H1 (cell line): ENCODE data around the gene EFCAB8. TPM values are rescaled to one million over a fixed set of nuclear protein-coding genes. Genes with fewer than 3 reads are reported as not detected.

Experiments
- CTCF ChIA-PET: fragments of 300-600 bp; sonication (Branson Sonifier 250); formaldehyde crosslinking; loops from one replicate; lab custom pipeline; 2021; ENCODE audit not compliant: partially characterized antibody; lab: Charles Lee
- POLR2A ChIA-PET: fragments of 300-600 bp; sonication (Branson Sonifier 250); formaldehyde crosslinking; loops from one replicate; lab custom pipeline; 2021; ENCODE audit warnings: inconsistent platforms; ENCODE audit not compliant: partially characterized antibody; lab: Charles Lee
- DNase-seq, 2 experiments: peaks; one replicate each; pipeline versions ENCODE4 v3.0.0 to v3.0.0-alpha.2; 2010 to 2022; ENCODE audit warnings: low spot score in 2 of 2, low read depth in 1 of 2, mixed read lengths in 1 of 2
- FAIRE-seq: peaks from 2 replicates; lab custom pipeline; 2011; peaks lifted over from hg19 to GRCh38; lab: Jason Lieb, UNC
- H2AFZ ChIP-seq: 2 replicates; pipeline ENCODE4 v1.8.1; 2012; ENCODE audit warnings: low read length, inconsistent platforms
- H2AK5ac ChIP-seq: 2 replicates; pipeline ENCODE4 v1.6.1; 2013; ENCODE audit warnings: low read depth, low read length
- H2BK120ac ChIP-seq: replicated peaks from 2 replicates; pipeline ENCODE3; 2013; ENCODE audit warnings: low read depth, low read length, inconsistent platforms
- H2BK12ac ChIP-seq: 2 replicates; pipeline ENCODE4 v1.6.1; 2013; ENCODE audit warnings: low read depth, low read length
- H2BK15ac ChIP-seq: 2 replicates; pipeline ENCODE4 v1.6.1; 2013; ENCODE audit warnings: low read length
- H2BK20ac ChIP-seq: 2 replicates; pipeline ENCODE4 v1.6.1; 2013; ENCODE audit warnings: low read length
- H2BK5ac ChIP-seq: 2 replicates; pipeline ENCODE4 v1.6.1; 2013; ENCODE audit warnings: low read depth, low read length
- H3K14ac ChIP-seq: 2 replicates; pipeline ENCODE4 v1.6.1; 2013; ENCODE audit warnings: inconsistent platforms; ENCODE audit not compliant: insufficient read length
- H3K18ac ChIP-seq: 2 replicates; pipeline ENCODE4 v1.6.1; 2013; ENCODE audit warnings: low read length; ENCODE audit errors: extremely low read depth
- H3K23ac ChIP-seq: 2 replicates; pipeline ENCODE4 v1.6.1; 2013; ENCODE audit warnings: inconsistent platforms; ENCODE audit not compliant: insufficient read length
- H3K23me2 ChIP-seq: 2 replicates; pipeline ENCODE4 v1.6.1; 2013; ENCODE audit warnings: low read depth, low read length
- H3K27ac ChIP-seq: 2 replicates; pipeline ENCODE4 v1.6.1; 2011; ENCODE audit warnings: low read depth, low read length, inconsistent platforms
- H3K27me3 ChIP-seq, 4 experiments: replicated peaks in 1 of 4; 1 replicate in 1 of 4; 2 replicates in 3 of 4; pipeline versions ENCODE4 v1.6.1 to v1.8.1; 2011 to 2013; ENCODE audit warnings: low read length in 3 of 4, mild to moderate bottlenecking in 3 of 4, inconsistent platforms in 2 of 4, mixed read lengths in 2 of 4, moderate library complexity in 1 of 4; ENCODE audit not compliant: control insufficient read depth in 3 of 4, insufficient read depth in 3 of 4; ENCODE audit errors: extremely low read depth in 1 of 4
- H3K36me3 ChIP-seq, 4 experiments: 2 replicates each; pipeline versions ENCODE4 v1.6.1 to v1.8.1; 2011 to 2013; ENCODE audit warnings: mild to moderate bottlenecking in 4 of 4, low read length in 3 of 4, moderate library complexity in 2 of 4, control low read depth in 1 of 4, inconsistent platforms in 1 of 4; ENCODE audit not compliant: insufficient read depth in 4 of 4, control insufficient read depth in 2 of 4
- H3K4ac ChIP-seq: replicated peaks from 2 replicates; pipeline ENCODE3; 2013; ENCODE audit warnings: low read length, low read depth, mixed read lengths, inconsistent platforms; ENCODE audit not compliant: insufficient read length
- H3K4me1 ChIP-seq, 4 experiments: replicated peaks in 1 of 4; 1 replicate in 1 of 4; 2 replicates in 3 of 4; pipeline versions ENCODE4 v1.6.1 to v1.8.1; 2011 to 2013; ENCODE audit warnings: low read length in 3 of 4, inconsistent platforms in 2 of 4, mixed read lengths in 1 of 4; ENCODE audit not compliant: insufficient read depth in 4 of 4, control insufficient read depth in 3 of 4
- H3K4me2 ChIP-seq, 2 experiments: 2 replicates each; pipeline versions ENCODE4 v1.6.1 to v1.8.1; 2011 to 2013; ENCODE audit warnings: low read depth in 2 of 2, low read length in 2 of 2, control low read depth in 1 of 2, inconsistent platforms in 1 of 2, mild to moderate bottlenecking in 1 of 2; ENCODE audit not compliant: insufficient read depth in 1 of 2
- H3K4me3 ChIP-seq, 4 experiments: fragments of 200-600, 300-600 bp in 1 of 4; sonication (generic), shearing (Covaris generic), sonication (Bioruptor Twin) in 1 of 4; 2 replicates each; pipeline versions ENCODE4 v1.5.1 to v1.8.1; 2011 to 2016; ENCODE audit warnings: low read length in 4 of 4, low read depth in 3 of 4, control low read depth in 2 of 4, inconsistent platforms in 2 of 4, mild to moderate bottlenecking in 2 of 4, mixed read lengths in 1 of 4, moderate library complexity in 1 of 4; ENCODE audit not compliant: insufficient read depth in 2 of 4; ENCODE audit errors: extremely low read depth in 1 of 4
- H3K56ac ChIP-seq: replicated peaks from 2 replicates; pipeline ENCODE3; 2013; ENCODE audit warnings: low read depth, mild to moderate bottlenecking, mixed read lengths, low read length, inconsistent platforms; ENCODE audit not compliant: insufficient read length
- H3K79me1 ChIP-seq: 2 replicates; pipeline ENCODE4 v1.6.1; 2013; ENCODE audit warnings: low read depth, low read length, control low read depth
- H3K79me2 ChIP-seq, 2 experiments: 2 replicates each; pipeline versions ENCODE4 v1.6.1 to v1.8.1; 2012 to 2013; ENCODE audit warnings: low read length in 2 of 2, mild to moderate bottlenecking in 2 of 2, inconsistent platforms in 1 of 2; ENCODE audit not compliant: insufficient read depth in 2 of 2, control insufficient read depth in 1 of 2
- H3K9ac ChIP-seq, 4 experiments: replicated peaks in 1 of 4; 1 replicate in 1 of 4; 2 replicates in 3 of 4; pipeline versions ENCODE4 v1.6.1 to v1.8.1; 2011 to 2013; ENCODE audit warnings: low read depth in 3 of 4, low read length in 3 of 4, control low read depth in 2 of 4, mild to moderate bottlenecking in 2 of 4, moderate library complexity in 2 of 4, inconsistent platforms in 1 of 4; ENCODE audit errors: extremely low read depth in 1 of 4
- H3K9me3 ChIP-seq, 2 experiments: 2 replicates each; pipeline versions ENCODE4 v1.6.1 to v1.8.1; 2012 to 2013; ENCODE audit warnings: mild to moderate bottlenecking in 2 of 2, moderate library complexity in 2 of 2, control low read depth in 1 of 2, inconsistent platforms in 1 of 2, low read depth in 1 of 2, low read length in 1 of 2, mixed read lengths in 1 of 2; ENCODE audit not compliant: insufficient read depth in 2 of 2
- H4K20me1 ChIP-seq, 2 experiments: replicated peaks in 1 of 2; 2 replicates each; pipeline versions ENCODE3 to v1.8.1; 2011 to 2013; ENCODE audit warnings: inconsistent platforms in 2 of 2, low read length in 2 of 2, mild to moderate bottlenecking in 1 of 2; ENCODE audit not compliant: insufficient read depth in 2 of 2, control insufficient read depth in 1 of 2
- H4K5ac ChIP-seq: 2 replicates; pipeline ENCODE4 v1.6.1; 2013; ENCODE audit warnings: low read length, low read depth, mixed read lengths, inconsistent platforms; ENCODE audit not compliant: insufficient read length
- H4K8ac ChIP-seq: 2 replicates; pipeline ENCODE4 v1.8.0; 2013; ENCODE audit warnings: mild to moderate bottlenecking, moderate library complexity, low read length, inconsistent platforms; ENCODE audit not compliant: insufficient read depth; ENCODE audit errors: extremely low read depth
- H4K91ac ChIP-seq: replicated peaks from 2 replicates; pipeline ENCODE3; 2013; ENCODE audit warnings: low read length, mixed read lengths, inconsistent platforms; ENCODE audit not compliant: insufficient read length
- CEBPB ChIP-seq: IDR thresholded peaks from 2 replicates; pipeline ENCODE4 v1.6.1; 2012; ENCODE audit warnings: low read depth, low read length
- CHD2 ChIP-seq: IDR thresholded peaks from 2 replicates; pipeline ENCODE4 v1.6.1; 2012; ENCODE audit warnings: low read length, improper control_type of control experiment
- EGR1 ChIP-seq: IDR thresholded peaks from 2 replicates; pipeline ENCODE4 v1.6.1; 2011; ENCODE audit warnings: low read depth, low read length, borderline replicate concordance
- KDM5A ChIP-seq: fragments of 200-600 bp; IDR thresholded peaks from 2 replicates; pipeline ENCODE4 v1.7.1; 2012; ENCODE audit warnings: mild to moderate bottlenecking, low read length, inconsistent platforms, mixed read lengths
- MAFK ChIP-seq: IDR thresholded peaks from 2 replicates; pipeline ENCODE4 v1.6.1; 2012; ENCODE audit warnings: low read depth, mild to moderate bottlenecking, improper control_type of control experiment, low read length
- PHF8 ChIP-seq: fragments of 200-600 bp; sonication (generic); conservative IDR thresholded peaks from 2 replicates; pipeline ENCODE4 v1.7.1; 2012; ENCODE audit warnings: low read depth, mild to moderate bottlenecking, inconsistent platforms, low read length, moderate library complexity
- POLR2AphosphoS5 ChIP-seq: IDR thresholded peaks from 2 replicates; pipeline ENCODE4 v1.6.1; 2011; ENCODE audit warnings: low read depth, low read length
- RXRA ChIP-seq: IDR thresholded peaks from 2 replicates; pipeline ENCODE4 v1.6.1; 2011; ENCODE audit warnings: low read depth, mild to moderate bottlenecking, low read length, moderate library complexity; ENCODE audit not compliant: insufficient read depth
- SP2 ChIP-seq: IDR thresholded peaks from 2 replicates; pipeline ENCODE4 v1.6.1; 2012; ENCODE audit warnings: mild to moderate bottlenecking, low read length, inconsistent platforms
- USF2 ChIP-seq: IDR thresholded peaks from 2 replicates; pipeline ENCODE4 v1.6.1; 2011; ENCODE audit warnings: low read length, improper control_type of control experiment
- WGBS, 2 experiments: shearing (Covaris generic) in 1 of 2; methylation state at CpG; one replicate each; pipeline versions ENCODE4 v1.1.6 to v1.1.7; 2013 to 2015; ENCODE audit warnings: low lambda C conversion rate in 2 of 2, mixed read lengths in 2 of 2, inconsistent platforms in 1 of 2, low coverage in 1 of 2, missing lambda C conversion rate in 1 of 2; ENCODE audit not compliant: insufficient replicate concordance in 2 of 2, insufficient coverage in 1 of 2, insufficient read length in 1 of 2; ENCODE audit errors: extremely low coverage in 1 of 2, missing lambda C conversion rate in 1 of 2; 5-methylcytosine and 5-hydroxymethylcytosine counted together
- polyA plus RNA-seq, 7 experiments: library from polyadenylated mRNA; depleted of rRNA in 3 of 7; stranded (reverse) in 5 of 7; unstranded in 2 of 7; fragments of >200 nt in 5 of 7; fragments of 200-250 nt in 2 of 7; gene quantifications; 1 replicate in 5 of 7; 2 replicates in 1 of 7; 4 replicates in 1 of 7; pipeline versions ENCODE4 v1.2.1 to v1.2.3, GENCODE V29; 2011 to 2013; ENCODE audit warnings: missing spikeins in 2 of 7, mixed read lengths in 2 of 7
- total RNA-seq: library from RNA; stranded (reverse); fragmentation: NEBNext Ultra II Directional; extraction: Animal tissue kit (Norgen Biotek cat#: 25700); gene quantifications from 2 replicates; pipeline ENCODE4 v1.2.1, GENCODE V29; 2021

Gene EFCAB8
- total and polyA plus RNA-seq, 2 of the 8 experiments (the other 6 are each of a cell fraction or from before 2014, with no cell fraction given) = 0.06 to 0.20 TPM

GRCh38 chr20:32811886-32812285 lies 46.8 kb upstream of the EFCAB8 start:
- Histone ChIP-seq H2AFZ (no peak overlapping the region), H4K8ac (no peak overlapping the region), H4K5ac (no peak overlapping the region), H3K4me3 (no peak overlapping the region), H2BK12ac (no peak overlapping the region), H2BK15ac (no peak overlapping the region), H3K4me1 (peaks cover 3 to 10% (median 7%) of the 10 kb centered on the region in 4 experiments), H3K27ac (no peak overlapping the region), H3K4ac (no peak overlapping the region), H4K20me1 (peaks cover 8 to 18% of the 10 kb centered on the region in 2 experiments), H2AK5ac (no peak overlapping the region), H3K9me3 (no peaks in the 10 kb centered on the region), H3K4me2 (no peak overlapping the region), H3K56ac (no peak overlapping the region), H3K9ac (no peak overlapping the region), H3K18ac (no peak overlapping the region), H2BK20ac (no peak overlapping the region), H3K14ac (no peak overlapping the region), H2BK5ac (no peak overlapping the region), H3K27me3 (no peaks in the 10 kb centered on the region), H3K23me2 (no peaks in the 10 kb centered on the region), H4K91ac (no peak overlapping the region), H3K36me3 (peaks cover 27 to 36% (median 34%) of the 10 kb centered on the region in 4 experiments), H3K79me1 (no peaks in the 10 kb centered on the region), H3K79me2 (no peaks in the 10 kb centered on the region), H3K23ac (no peak overlapping the region), H2BK120ac (no peak overlapping the region)
- no peak for FAIRE-seq
- no peak for TF ChIP-seq CHD2
- TF ChIP-seq USF2 = no peak
- TF ChIP-seq KDM5A = no peak
- peak; percentile 72 for TF ChIP-seq CEBPB
- TF ChIP-seq MAFK = no peak
- TF ChIP-seq EGR1 = no peak
- TF ChIP-seq RXRA = no peak
- no peak for TF ChIP-seq PHF8
- peak; percentile 70 for TF ChIP-seq POLR2AphosphoS5
- no peak for TF ChIP-seq SP2
- WGBS, 2 experiments = 86% methylated on average over 6 of the region's 6 CpGs; no CpG with 5 or more reads in 1 of the 2 experiments
- DNase-seq = no peak
- POLR2A ChIA-PET = interaction anchor here (1.0 to 12.6 kb wide), 17 partner anchors 9 to 168 kb away, joined by 3 to 112 read pairs (median 6); partner anchors contain the start of genes C20orf203, COMMD7, DNMT3B and MAPRE1
- CTCF ChIA-PET = interaction anchor here (2.3 kb wide), 1 partner anchor 22 kb away, joined by 10 read pairs; no protein-coding TSS in a partner anchor
